Esophagus squamous epithelium (tissue), 4 donors: Measurements from ENCODE around the gene KRT74.

Source experiments
- CTCF ChIP-seq, 6 experiments: fragments of 450-650 bp in 4 of 6; fragments of 200-600 bp in 2 of 6; sonication (generic) in 2 of 6; IDR thresholded peaks; one replicate each; pipeline ENCODE4 v1.5.1; 2016 to 2019; ENCODE audit warnings: antibody characterized with exemption in 6 of 6, mild to moderate bottlenecking in 4 of 6, moderate library complexity in 4 of 6
- POLR2A ChIP-seq, 4 donors: fragments of 450-650 bp; IDR thresholded peaks; one replicate each; pipeline ENCODE4 v1.6.1; 2017; ENCODE audit warnings: antibody characterized with exemption in 4 of 4, mild to moderate bottlenecking in 4 of 4, moderate library complexity in 3 of 4

- TF ChIP-seq CTCF (IDR thresholded peaks at IDR 0.05) (no peak), POLR2A (IDR thresholded peaks at IDR 0.05) (no peak)
These were observed 36.5 kb downstream of the KRT74 start for GRCh38 chr12:52537101-52537500.
